WTC11 (cell line): ENCODE data around the gene ALDH9A1. TPM values are rescaled to one million over a fixed set of nuclear protein-coding genes. Genes with fewer than 3 reads are reported as not detected.

ENCODE experiments used
- ATAC-seq: fragments of 200-7000 bp; cut with Tn5 transposase; 2 replicates; pipeline ENCODE4 v1.10.0; 2021; ENCODE audit warnings: mild to moderate bottlenecking, moderate library complexity
- CTCF ChIA-PET: fragments of 300-600 bp; sonication (Branson Sonifier 250); formaldehyde crosslinking; loops from one replicate; lab custom pipeline; 2021; ENCODE audit warnings: antibody characterized with exemption; lab: Charles Lee
- POLR2A ChIA-PET: fragments of 350-600 bp; sonication (Branson Sonifier 250); formaldehyde crosslinking; loops from one replicate; lab custom pipeline; 2021; ENCODE audit warnings: antibody characterized with exemption; lab: Charles Lee
- DNase-seq: peaks from one replicate; pipeline ENCODE4 v3.0.0; 2021; ENCODE audit warnings: low spot score
- H3K27ac Mint-ChIP-seq: 2 replicates; pipeline ENCODE4 v1.8.0; 2021; ENCODE audit warnings: mixed read lengths
- H3K27me3 Mint-ChIP-seq: 2 replicates; pipeline ENCODE4 v1.8.0; 2021; ENCODE audit warnings: low read depth, mild to moderate bottlenecking, moderate library complexity, mixed read lengths
- H3K36me3 Mint-ChIP-seq: 2 replicates; pipeline ENCODE4 v1.8.0; 2021; ENCODE audit warnings: mixed read lengths
- H3K4me1 Mint-ChIP-seq: 2 replicates; pipeline ENCODE4 v1.8.0; 2022; ENCODE audit warnings: mixed read lengths
- H3K4me3 Mint-ChIP-seq: 2 replicates; pipeline ENCODE4 v1.8.0; 2021; ENCODE audit warnings: mild to moderate bottlenecking, moderate library complexity, mixed read lengths
- H3K9me3 Mint-ChIP-seq: 2 replicates; pipeline ENCODE4 v1.8.0; 2021; ENCODE audit warnings: mixed read lengths
- AFF4 ChIP-seq: sonication (generic); formaldehyde crosslinking; IDR thresholded peaks from 2 replicates; pipeline ENCODE4 v1.8.1; 2023; ENCODE audit warnings: mild to moderate bottlenecking, missing genetic modification reagents, borderline replicate concordance
- ATF1 ChIP-seq: sonication (generic); formaldehyde crosslinking; IDR thresholded peaks from 2 replicates; pipeline ENCODE4 v1.8.1; 2023; ENCODE audit warnings: mild to moderate bottlenecking, moderate library complexity, missing genetic modification reagents
- CREM ChIP-seq: sonication (generic); formaldehyde crosslinking; IDR thresholded peaks from 2 replicates; pipeline ENCODE4 v1.8.1; 2022; ENCODE audit warnings: mild to moderate bottlenecking, missing genetic modification reagents, moderate library complexity
- EMX1 ChIP-seq: fragments of 250-450 bp; sonication (Bioruptor Pico); IDR thresholded peaks from 2 replicates; pipeline ENCODE4 v1.8.0; 2021; ENCODE audit warnings: mild to moderate bottlenecking
- ESRRA ChIP-seq: sonication (generic); formaldehyde crosslinking; IDR thresholded peaks from 2 replicates; pipeline ENCODE4 v1.8.1; 2022; ENCODE audit warnings: mild to moderate bottlenecking, missing genetic modification reagents, borderline replicate concordance
- FOXP4 ChIP-seq: sonication (generic); formaldehyde crosslinking; IDR thresholded peaks from 2 replicates; pipeline ENCODE4 v1.8.0; 2022; ENCODE audit warnings: mild to moderate bottlenecking, missing genetic modification reagents
- JAZF1 ChIP-seq: fragments of 250-450 bp; sonication (Bioruptor Pico); IDR thresholded peaks from 2 replicates; pipeline ENCODE4 v1.9.0; 2021; ENCODE audit warnings: moderate library complexity, mild to moderate bottlenecking, inconsistent platforms
- NFYB ChIP-seq: sonication (generic); formaldehyde crosslinking; conservative IDR thresholded peaks from 2 replicates; pipeline ENCODE4 v1.8.0; 2022; ENCODE audit warnings: low read depth, missing genetic modification reagents
- NR2C2 ChIP-seq: sonication (generic); formaldehyde crosslinking; IDR thresholded peaks from 2 replicates; pipeline ENCODE4 v1.8.0; 2022; ENCODE audit warnings: mild to moderate bottlenecking, missing genetic modification reagents
- ZMAT4 ChIP-seq: fragments of 250-450 bp; sonication (Bioruptor Pico); IDR thresholded peaks from 2 replicates; pipeline ENCODE4 v1.9.0; 2021; ENCODE audit warnings: mild to moderate bottlenecking
- ZNF138 ChIP-seq: sonication (generic); formaldehyde crosslinking; conservative IDR thresholded peaks from 2 replicates; pipeline ENCODE4 v1.8.1; 2022; ENCODE audit warnings: mild to moderate bottlenecking, moderate library complexity, missing genetic modification reagents
- total RNA-seq: library from RNA; stranded (reverse); gene quantifications from 3 replicates; pipeline ENCODE4 v1.2.3, GENCODE V29; 2021
- TF ChIP-seq, protein P1 (sequence below): fragments of 250-450 bp; sonication (Bioruptor Pico); IDR thresholded peaks from 2 replicates; pipeline ENCODE4 v1.8.0; 2021; ENCODE audit warnings: mild to moderate bottlenecking
- TF ChIP-seq, protein P2 (sequence below): sonication (generic); formaldehyde crosslinking; conservative IDR thresholded peaks from 2 replicates; pipeline ENCODE4 v1.8.1; 2022; ENCODE audit warnings: mild to moderate bottlenecking, missing genetic modification reagents

ALDH9A1 gene
- total RNA-seq, 1 experiment from 2014 or later, result 51.9 TPM

GRCh38 chr1:165632491-165632890, 65.9 kb downstream of the ALDH9A1 start (continued):
- TF ChIP-seq AFF4 (no peak), ATF1 (CRISPR knock-in tag) (no peak), ZNF138 (CRISPR knock-in tag) (no peak)
- TF ChIP-seq, all 79 proteins: peak for 0

GRCh38 chr1:165632152-165632469, 66.3 kb downstream of the ALDH9A1 start:
- ChIA-PET CTCF (interaction anchor here (1.2 kb wide), 1 partner anchor 30 kb away, joined by 5 read pairs; no protein-coding TSS in a partner anchor), POLR2A (interaction anchor here (0.6 kb wide), 1 partner anchor 14 kb away, joined by 3 read pairs; no protein-coding TSS in a partner anchor)
- ATAC-seq (peak; percentile 14), DNase-seq (peak; percentile 21)
- Mint-ChIP-seq H3K4me1 (peaks cover 46% of the 10 kb centered on the region), H3K36me3 (peaks cover 5% of the 10 kb centered on the region)
- no peak for TF ChIP-seq NFYB
- TF ChIP-seq CREM (CRISPR knock-in tag), result no peak
- TF ChIP-seq ESRRA (CRISPR knock-in tag), result no peak
- no peak for TF ChIP-seq ZMAT4 (CRISPR knock-in tag)
- TF ChIP-seq NR2C2 (CRISPR knock-in tag), result no peak
- no peak for TF ChIP-seq JAZF1 (CRISPR knock-in tag)
- TF ChIP-seq EMX1 (CRISPR knock-in tag), result no peak
- TF ChIP-seq, protein P1, sequence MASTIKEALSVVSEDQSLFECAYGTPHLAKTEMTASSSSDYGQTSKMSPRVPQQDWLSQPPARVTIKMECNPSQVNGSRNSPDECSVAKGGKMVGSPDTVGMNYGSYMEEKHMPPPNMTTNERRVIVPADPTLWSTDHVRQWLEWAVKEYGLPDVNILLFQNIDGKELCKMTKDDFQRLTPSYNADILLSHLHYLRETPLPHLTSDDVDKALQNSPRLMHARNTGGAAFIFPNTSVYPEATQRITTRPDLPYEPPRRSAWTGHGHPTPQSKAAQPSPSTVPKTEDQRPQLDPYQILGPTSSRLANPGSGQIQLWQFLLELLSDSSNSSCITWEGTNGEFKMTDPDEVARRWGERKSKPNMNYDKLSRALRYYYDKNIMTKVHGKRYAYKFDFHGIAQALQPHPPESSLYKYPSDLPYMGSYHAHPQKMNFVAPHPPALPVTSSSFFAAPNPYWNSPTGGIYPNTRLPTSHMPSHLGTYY (CRISPR knock-in tag), result no peak
- TF ChIP-seq, all 79 proteins: peak for 0
- Mint-ChIP-seq H3K27me3 (no peaks in the 10 kb centered on the region; the same call in 1 of the 2 replicates), H3K4me3 (no peak overlapping the region), H3K27ac (no peak overlapping the region), H3K9me3 (no peaks in the 10 kb centered on the region)

DNA sequence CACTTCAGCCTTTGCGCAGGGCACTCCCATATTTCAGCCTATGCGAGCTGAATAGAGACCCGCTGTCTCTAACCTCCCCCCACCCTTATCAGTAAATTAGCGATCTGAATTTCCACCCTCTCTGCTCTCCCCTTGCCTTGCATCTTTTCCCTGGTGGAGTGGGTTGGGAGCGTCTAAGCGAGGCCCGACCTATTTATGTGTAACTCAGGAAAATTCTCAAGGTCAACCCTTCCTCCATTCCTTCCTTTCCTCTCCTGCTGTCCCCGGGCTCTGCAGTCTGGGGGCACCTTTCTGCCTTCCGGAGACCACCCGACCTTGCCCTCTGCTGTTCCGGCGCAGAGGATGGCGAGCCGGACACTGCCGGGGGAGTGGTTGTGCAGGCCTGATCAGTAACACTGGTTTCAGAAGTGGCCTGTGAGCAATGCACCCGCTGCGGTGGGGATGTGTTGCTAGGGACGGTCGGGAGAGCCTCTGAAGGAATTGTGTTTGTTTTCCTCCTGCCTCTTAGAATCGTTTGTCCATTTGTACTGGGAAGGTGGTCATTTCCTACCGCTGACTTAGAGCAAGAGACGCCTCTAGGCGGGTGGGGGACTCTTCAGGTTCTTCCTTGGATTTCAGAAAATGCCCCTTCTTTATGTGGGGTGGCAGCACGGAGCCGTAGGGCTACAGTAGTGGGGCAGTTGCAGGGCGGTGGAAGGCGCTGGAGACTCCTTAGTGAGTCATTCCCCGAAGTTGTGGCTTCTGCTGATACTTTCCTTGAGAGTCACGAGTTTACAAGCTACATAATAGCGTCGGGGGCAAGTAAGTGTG, 66.8 kb downstream of the ALDH9A1 start:
- H3K4me3 Mint-ChIP-seq, result no peak overlapping the region
- peak; percentile 23 for ATAC-seq
- POLR2A ChIA-PET, result interaction anchor here (1.6 kb wide), 1 partner anchor 8 kb away, joined by 3 read pairs; no protein-coding TSS in a partner anchor
- TF ChIP-seq FOXP4 (0 out of 2 replicates have a peak, but pooled peaks have one; percentile 23), ATF1 (CRISPR knock-in tag) (no peak)
- TF ChIP-seq, protein P2, sequence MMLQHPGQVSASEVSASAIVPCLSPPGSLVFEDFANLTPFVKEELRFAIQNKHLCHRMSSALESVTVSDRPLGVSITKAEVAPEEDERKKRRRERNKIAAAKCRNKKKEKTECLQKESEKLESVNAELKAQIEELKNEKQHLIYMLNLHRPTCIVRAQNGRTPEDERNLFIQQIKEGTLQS, result no peak
- DNase-seq, result peak; percentile 46
- CTCF ChIA-PET, result interaction anchor here (1.1 to 1.6 kb wide), 4 partner anchors 29 to 262 kb away, joined by 3 to 7 read pairs (median 4); no protein-coding TSS in a partner anchor
- H3K9me3 Mint-ChIP-seq, result no peaks in the 10 kb centered on the region
- peaks cover 42% of the 10 kb centered on the region for H3K4me1 Mint-ChIP-seq
- no peaks in the 10 kb centered on the region; the same call in 1 of the 2 replicates for H3K27me3 Mint-ChIP-seq
- H3K36me3 Mint-ChIP-seq, result no peaks in the 10 kb centered on the region
- H3K27ac Mint-ChIP-seq, result no peak overlapping the region
